Epithelial cell of esophagus (primary cell): ENCODE results near the gene MAMDC4.
"Not testable (repeated sequence)": the region's sequence is repeated elsewhere in the genome, so short reads cannot be mapped to it uniquely, and the experiment has no call there.

ENCODE experiments used
- DNase-seq: peaks from one replicate; pipeline ENCODE4 v3.0.0; 2010; ENCODE audit warnings: low read depth
- H3K4me3 ChIP-seq: 2 replicates; pipeline ENCODE4 v1.5.1; 2011; ENCODE audit warnings: mild to moderate bottlenecking, low read length, control low read depth
- TF ChIP-seq, protein P1 (sequence below): IDR thresholded peaks from 2 replicates; pipeline ENCODE4 v1.5.1; 2011; ENCODE audit warnings: low read depth, mild to moderate bottlenecking, low read length, control low read depth, inconsistent platforms; ENCODE audit not compliant: insufficient read depth; ENCODE audit errors: missing control alignments

Gene MAMDC4

DNA sequence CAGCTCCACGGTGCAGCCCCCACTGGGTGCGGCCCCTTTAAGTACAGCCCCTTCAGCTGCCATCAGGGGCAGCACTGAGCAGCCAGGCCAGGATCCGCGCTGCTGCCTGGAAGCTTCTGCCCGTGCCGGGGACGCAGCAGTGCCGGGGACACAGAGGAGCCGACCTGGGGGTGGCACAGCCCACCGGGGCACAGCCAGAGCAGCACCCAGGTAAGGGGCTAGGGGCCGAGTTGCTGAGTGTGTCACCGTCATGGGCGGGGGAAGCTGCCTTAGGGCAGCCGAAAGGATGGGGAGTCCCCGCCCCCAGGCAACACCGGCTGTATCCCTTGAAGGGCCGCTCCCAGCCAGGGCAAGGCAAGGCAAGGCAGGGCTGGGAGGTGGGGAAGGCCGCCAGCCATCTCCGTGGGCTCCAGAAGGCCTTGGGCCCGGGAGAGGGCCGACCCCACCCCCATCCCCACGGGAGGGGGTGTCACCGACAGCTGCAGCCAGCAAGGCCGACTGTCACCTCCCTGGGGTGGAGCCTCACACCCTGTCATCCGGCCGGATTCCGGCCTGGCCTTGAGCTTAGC lies 9.7 kb upstream of the MAMDC4 start, which contains the start of gene AJM1:
Gene AJM1, plus strand, starts transcription at position 99 of the 569 bp plus-strand sequence. CDS start 1,937 bp downstream, outside the sequence.
- TF ChIP-seq, protein P1, sequence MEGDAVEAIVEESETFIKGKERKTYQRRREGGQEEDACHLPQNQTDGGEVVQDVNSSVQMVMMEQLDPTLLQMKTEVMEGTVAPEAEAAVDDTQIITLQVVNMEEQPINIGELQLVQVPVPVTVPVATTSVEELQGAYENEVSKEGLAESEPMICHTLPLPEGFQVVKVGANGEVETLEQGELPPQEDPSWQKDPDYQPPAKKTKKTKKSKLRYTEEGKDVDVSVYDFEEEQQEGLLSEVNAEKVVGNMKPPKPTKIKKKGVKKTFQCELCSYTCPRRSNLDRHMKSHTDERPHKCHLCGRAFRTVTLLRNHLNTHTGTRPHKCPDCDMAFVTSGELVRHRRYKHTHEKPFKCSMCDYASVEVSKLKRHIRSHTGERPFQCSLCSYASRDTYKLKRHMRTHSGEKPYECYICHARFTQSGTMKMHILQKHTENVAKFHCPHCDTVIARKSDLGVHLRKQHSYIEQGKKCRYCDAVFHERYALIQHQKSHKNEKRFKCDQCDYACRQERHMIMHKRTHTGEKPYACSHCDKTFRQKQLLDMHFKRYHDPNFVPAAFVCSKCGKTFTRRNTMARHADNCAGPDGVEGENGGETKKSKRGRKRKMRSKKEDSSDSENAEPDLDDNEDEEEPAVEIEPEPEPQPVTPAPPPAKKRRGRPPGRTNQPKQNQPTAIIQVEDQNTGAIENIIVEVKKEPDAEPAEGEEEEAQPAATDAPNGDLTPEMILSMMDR: peak; percentile 71
- peak within 1 kb of the TSS; percentile 10 for H3K4me3 ChIP-seq
- peak; percentile 79 for DNase-seq

DNA sequence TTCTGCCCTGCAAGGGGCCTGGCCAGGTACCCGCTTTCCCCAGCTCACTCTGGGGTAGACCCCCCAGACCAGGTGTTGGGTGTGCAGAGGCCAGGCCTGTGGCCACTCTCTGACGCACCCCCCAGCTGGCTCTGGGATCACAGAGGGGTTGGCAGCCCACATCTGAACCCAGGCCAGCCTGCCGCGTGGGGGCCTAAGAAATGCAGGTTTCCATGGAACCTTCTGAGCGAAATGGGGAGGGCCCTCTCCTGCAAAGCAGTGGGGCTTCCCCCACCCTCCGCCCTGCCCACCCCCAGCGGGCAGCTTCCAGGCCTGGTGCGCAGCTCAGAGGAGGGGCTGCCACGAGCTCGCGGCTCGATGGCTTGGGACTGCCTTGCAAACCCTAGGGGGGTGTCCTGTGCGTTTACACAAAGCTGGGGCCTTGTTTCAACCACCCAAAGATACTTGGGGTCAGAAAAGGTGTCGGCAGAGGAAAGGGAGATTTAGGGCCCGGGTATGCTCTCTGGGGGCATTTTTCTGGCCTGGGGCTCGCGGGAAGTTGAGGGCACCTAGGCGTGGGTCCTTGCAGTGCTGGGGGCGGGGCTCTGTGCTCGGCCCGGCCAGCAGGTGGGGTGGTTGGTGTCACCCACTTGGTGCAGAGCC lies 8.9 kb upstream of the MAMDC4 start:
- not testable (repeated sequence) for H3K4me3 ChIP-seq, DNase-seq

DNA sequence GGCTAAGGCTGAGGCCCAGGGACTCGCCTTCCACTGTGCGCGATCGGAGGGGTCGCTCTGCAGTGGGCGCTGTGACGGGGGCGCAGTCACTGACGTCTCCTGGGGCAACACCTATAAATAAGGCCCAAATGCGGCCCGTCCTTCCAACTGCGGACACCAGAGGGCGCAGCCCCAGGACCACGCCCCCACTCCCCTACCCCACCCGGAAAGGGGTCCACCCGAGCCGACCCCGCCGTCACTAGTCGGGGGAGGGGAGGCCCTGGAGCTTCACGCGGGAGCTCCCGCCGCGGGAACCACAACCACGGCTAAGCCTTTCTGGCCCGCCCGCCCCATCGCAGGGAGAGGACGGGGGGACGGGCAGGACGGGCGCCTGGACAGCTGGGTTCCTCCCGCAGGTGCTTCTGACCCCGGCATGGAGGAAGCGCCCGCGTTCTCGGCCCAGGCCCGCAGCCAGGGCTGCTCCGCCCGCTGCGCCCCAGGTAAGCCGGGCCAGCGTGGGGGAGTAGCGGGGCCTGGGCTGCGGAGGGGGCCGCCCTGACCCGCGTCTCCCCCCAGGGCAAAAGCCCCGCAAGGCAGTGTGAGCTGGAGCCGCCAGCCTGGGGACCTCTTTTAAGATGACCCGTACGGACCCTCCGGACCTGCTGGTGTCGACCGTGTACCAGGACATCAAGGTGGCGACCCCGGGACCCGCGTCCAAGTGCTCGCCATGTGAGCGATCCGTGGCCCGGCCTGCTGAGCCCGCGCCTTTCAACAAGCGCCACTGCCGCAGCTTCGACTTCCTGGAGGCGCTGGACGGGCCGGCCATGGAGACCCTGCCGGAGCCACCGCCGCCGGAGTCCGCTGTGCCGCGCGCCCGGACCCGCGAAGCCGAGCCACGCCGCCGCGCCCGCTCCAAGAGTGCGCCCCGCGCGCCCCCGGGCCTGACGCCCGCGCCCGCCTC lies 8.1 kb upstream of the MAMDC4 start:
- not testable (repeated sequence) for DNase-seq, H3K4me3 ChIP-seq
- TF ChIP-seq, protein P1: peak; percentile 44

DNA sequence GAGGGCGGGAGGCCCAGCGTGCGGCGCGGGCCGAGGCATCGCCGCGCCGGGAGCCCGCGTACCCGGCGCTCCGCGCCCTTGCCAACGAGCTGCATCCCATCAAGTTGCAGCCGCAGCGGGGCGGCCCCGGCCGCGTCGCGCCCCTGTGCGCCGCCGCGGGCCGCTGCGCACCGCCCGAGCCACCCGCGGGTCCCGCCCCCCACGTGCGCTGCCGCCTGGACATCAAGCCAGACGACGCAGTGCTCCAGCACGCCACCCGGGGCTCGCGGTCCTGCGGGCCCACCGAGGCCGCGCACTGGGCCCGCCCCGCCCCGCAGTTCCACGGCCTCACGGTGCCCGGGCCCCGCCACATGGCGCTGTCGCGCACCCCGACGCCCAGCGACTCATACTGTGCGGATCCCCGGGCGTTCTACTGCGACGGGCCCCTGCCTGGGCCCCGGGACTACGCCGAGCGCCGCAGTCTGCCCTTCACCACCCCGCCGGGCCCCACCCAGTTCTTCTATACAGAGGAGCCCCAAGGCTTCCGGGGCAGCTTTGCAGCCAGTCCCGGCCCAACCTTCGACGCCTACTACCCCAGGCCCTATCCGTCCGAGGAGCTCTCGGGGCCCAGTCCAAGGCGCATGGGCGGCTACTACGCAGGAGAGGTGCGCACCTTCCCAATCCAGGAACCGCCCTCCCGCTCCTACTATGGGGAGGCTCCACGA lies 7.2 kb upstream of the MAMDC4 start:
- TF ChIP-seq, protein P1: no peak
- H3K4me3 ChIP-seq: no peak overlapping the region
- DNase-seq: no peak

DNA sequence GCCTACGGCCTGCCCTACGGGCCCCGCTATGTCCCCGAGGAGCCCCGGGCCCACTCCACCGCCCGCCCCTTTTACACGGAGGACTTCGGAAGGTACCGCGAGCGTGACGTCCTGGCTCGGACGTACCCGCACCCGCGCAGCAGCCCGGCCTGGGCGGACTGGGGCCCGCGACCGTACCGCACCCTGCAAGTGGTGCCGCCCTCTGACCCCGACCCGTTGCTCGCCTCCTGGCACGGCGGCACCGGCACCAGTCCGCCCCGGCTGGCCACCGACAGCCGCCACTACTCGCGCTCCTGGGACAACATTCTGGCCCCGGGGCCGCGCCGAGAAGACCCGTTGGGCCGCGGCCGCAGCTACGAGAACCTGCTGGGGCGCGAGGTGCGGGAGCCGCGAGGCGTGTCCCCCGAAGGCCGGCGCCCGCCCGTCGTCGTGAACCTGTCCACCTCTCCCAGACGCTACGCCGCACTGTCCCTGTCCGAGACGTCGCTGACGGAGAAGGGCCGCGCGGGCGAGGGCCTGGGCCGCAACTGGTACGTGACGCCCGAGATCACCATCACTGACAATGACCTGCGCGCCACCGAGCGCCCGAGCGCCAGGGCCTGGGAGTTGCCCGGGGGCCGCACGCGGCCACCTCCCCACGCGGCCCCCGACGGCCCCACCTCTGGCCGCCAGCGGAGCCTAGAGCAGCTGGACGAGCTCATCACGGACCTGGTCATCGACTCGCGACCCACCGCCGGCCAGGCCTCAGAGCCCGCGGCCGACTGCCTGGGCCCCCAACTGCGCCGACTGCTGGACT lies 6.5 kb upstream of the MAMDC4 start:
- H3K4me3 ChIP-seq: no peak overlapping the region
- no peak for DNase-seq
- TF ChIP-seq, protein P1: no peak

DNA sequence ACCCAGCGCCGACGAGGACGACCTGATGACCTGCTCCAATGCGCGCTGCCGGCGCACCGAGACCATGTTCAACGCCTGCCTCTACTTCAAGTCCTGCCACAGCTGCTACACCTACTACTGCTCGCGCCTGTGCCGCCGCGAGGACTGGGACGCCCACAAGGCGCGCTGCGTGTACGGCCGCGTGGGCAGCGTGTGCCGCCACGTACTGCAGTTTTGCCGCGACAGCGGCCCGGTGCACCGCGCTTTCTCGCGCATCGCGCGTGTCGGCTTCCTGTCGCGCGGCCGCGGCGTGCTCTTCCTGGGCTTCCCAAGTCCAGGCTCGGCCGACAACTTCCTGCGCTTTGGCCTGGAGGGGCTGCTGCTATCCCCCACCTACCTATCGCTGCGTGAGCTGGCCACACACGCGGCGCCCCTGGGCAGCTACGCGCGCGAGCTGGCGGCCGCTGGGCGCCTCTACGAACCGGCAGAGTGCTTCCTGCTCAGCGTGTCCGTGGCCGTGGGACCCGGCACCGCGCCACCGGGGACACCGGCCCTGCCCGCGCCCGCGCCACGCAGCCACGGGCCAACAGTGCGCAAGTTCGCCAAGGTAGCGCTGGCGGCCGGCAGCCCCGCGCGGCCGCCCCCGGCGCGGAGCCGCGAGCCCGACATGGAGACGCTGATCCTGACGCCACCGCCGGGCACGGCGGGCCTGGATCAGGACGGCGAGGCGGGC lies 5.6 kb upstream of the MAMDC4 start:
- TF ChIP-seq, protein P1: no peak
- H3K4me3 ChIP-seq: peak overlapping the region; percentile 46
- DNase-seq: peak; percentile 40
